HG02623 (cell line): ENCODE measurements around the gene INTS15.
A peak's percentile ranks its signal among the peaks of the same experiment; 100 is the strongest.

Source experiments
- ATAC-seq: cut with Tn5 transposase; IDR thresholded peaks from one replicate; pipeline ENCODE4 v1.9.1; 2021; ENCODE audit warnings: moderate library complexity; ENCODE audit not compliant: unreplicated experiment

The INTS15 gene

GRCh38 chr7:6589829-6590644, at the start of gene INTS15:
Gene INTS15, plus strand, starts transcription at chr7:6590021. Its CDS starts 263 bp downstream, at chr7:6590284.
- peak; percentile 82 for ATAC-seq

DNA sequence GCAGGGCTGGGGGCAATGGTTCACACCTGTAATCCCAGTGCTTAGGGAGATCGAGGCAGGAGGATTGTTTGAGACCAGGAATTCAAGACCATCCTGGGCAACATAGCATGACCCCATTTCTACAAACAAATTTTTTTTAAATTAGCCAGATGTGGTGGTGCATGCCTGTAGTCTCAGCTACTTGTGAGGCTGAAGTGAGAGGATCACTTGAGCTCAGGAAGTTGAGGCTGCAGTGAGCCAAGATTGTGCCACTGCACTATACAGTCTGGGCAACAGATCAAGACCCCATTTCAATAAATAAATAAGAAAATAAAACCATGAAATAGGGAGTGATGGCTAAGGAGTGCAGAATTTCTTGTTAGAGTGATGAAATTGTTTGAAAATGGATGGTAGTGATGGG, 47.5 kb upstream of the INTS15 start:
- ATAC-seq: no peak

DNA sequence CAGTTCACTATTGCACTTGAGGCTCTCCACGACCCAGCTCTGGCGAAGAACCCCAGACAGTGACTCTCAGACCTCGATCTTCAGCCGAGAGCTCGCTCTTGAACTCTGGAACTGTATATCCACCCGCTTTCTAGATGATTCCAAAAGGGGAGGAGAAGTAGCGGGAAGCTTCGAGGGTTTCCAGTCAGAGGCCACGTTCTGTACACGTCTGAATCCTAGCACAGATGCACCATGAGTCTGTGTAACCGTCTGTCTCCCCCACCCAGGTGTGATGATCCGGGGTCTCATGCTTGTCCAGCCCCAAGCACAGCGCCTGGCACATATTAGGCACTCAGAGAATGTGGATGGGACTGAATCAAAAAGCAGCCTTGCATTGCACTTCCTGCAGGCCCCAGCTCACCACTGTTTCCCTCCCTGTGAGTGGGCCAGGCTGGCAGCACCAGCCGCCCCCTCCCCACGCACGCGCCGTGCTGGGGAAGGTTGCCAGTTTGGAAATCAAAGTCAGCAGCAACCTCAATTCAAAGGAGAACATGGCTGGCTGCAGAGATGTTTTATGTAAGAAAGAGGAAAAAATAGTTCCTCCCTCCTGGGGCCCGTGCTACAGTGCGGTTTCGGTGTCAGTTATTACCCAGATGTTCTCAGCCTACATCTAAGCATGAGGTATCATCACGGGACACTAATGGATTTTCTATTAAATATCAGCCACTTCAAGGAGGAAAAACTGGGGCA, 44.3 kb upstream of the INTS15 start:
- ATAC-seq: no peak

GRCh38 chr7:6546498-6547251, 43.1 kb upstream of the INTS15 start:
- ATAC-seq: no peak

DNA sequence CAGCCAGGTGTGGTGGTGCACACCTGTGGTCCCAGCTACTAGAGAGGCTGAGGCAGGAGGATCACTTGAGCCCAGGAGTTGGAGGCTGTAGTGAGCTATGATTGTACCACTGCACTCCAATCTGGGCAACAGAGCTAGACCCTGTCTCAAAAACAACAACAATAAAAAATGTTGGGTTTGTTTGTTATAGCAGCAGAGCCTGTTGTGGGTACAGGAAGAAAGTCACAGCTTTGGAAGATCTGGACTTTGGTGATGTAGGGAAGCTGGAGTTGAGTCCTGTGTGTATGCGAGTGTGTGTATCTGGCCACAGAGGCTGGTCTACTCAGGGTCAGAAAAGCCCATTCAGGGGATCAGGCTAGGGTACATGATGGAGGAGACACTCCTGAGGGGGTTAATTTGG, 42.4 kb upstream of the INTS15 start:
- ATAC-seq: no peak

GRCh38 chr7:6551016-6551511, 38.8 kb upstream of the INTS15 start, which contains the start of gene GRID2IP:
Gene GRID2IP, minus strand, starts transcription at chr7:6551461. Its CDS starts 25 bp downstream, at chr7:6551436.
- no peak for ATAC-seq

GRCh38 chr7:6553448-6554044, 36.3 kb upstream of the INTS15 start:
- no peak for ATAC-seq

GRCh38 chr7:6554848-6555247, 35.0 kb upstream of the INTS15 start:
- no peak for ATAC-seq

GRCh38 chr7:6556196-6556595, 33.6 kb upstream of the INTS15 start:
- ATAC-seq: no peak

DNA sequence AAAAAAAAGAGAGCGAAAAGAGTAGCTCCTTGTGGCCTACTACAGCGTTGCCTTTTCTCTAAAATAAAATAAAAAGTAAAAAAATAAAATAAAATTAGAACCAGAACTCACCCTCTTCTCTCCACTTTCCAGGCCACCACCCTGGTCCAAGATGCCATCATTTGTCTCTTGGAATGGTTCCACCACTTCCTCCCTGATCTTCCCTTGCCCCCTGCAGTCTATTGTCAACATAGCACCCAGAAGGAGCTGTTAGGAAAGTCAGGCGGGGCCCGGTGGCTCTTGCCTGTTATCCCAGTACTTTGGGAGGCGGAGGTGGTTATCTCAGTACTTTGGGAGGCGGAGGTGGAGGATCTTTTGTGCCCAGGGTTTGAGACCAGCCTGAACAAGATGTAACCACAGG, 31.0 kb upstream of the INTS15 start:
- ATAC-seq: no peak

- ATAC-seq: no peak
Observed at GRCh38 chr7:6559896-6560295, 29.9 kb upstream of the INTS15 start.

DNA sequence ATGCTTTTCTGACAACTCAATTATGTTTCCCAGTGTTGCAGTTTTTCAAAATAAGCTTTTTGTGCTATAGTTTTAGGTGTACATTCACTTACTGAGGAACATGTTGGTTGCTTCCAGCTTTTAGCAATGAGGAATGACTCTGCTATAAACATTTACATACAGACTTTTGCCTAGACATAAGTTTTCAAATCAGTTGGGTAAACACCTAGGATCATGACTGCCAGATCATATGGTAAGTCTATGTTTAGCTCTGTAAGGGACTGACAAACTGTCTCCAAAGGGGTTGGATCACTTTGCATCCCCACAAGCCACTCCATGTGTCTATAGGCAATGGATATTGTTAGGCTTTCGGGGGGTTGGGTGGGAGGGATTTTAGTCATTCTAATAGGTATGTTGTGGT, 27.7 kb upstream of the INTS15 start:
- no peak for ATAC-seq

- no peak for ATAC-seq
Observed at GRCh38 chr7:6563936-6564770, 25.7 kb upstream of the INTS15 start.

DNA sequence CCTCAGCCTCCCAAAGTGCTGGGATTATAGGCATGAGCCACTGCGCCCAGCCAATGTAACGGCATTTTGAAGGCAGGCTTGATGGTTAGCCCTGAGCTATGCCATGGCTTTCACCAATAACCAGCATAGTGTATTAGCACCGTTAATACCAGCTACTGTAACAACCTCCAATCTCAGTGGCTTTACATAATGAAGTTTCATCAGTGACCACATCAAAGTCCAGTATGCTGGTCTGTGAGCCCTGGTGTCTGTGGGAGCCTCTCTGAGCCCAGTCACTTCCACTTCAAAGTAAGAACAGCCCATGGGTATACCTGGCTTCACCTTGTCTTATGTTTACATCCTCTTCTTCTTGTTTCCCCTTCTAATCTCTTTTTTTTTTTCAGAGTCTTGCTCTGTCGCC, 24.2 kb upstream of the INTS15 start:
- no peak for ATAC-seq

- ATAC-seq: no peak
Observed at GRCh38 chr7:6567886-6568285, 21.9 kb upstream of the INTS15 start.

- ATAC-seq: no peak
Observed at GRCh38 chr7:6571160-6571779, 18.6 kb upstream of the INTS15 start.

DNA sequence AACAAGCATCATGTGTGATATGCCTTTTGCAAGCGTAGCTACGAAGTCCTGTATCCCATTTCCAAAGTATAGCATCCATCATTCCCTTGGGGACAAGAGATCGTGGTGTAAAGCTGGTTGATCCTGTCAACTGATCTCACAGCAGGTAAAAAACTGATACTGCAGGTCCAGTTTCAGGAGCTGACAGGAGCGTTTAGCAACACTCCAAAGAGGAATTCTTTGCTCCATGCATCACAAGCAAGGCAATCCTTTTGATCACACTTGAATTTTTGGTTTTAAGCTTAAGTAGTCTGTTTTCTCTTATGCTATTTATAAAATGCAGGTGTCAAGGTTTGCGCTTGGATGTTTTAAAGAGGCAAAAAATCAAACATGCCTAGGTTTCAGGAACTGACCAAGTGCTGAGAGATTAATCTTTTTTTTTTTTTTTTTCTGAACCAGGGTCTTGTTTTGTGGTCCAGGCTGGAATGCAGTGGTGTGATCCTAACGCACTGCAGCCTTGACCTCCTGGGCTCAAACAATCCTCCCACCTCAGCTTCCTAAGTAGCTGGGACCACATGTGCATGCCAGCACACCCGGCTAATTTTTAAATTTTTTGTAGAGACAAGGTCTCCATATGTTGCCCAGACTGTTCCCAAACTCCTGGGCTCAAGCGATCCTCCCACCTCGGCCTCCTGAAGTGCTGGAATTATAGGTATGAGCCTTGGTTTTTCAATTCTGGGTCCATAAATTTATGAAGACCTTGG, 14.4 kb upstream of the INTS15 start:
- ATAC-seq: no peak

- ATAC-seq: no peak
Observed at GRCh38 chr7:6576024-6576866, 13.6 kb upstream of the INTS15 start.
